GM18870 (cell line): ENCODE data around the gene TBC1D16.

ENCODE experiments used
- ATAC-seq: cut with Tn5 transposase; IDR thresholded peaks from one replicate; pipeline ENCODE4 v1.9.1; 2021; ENCODE audit warnings: moderate library complexity; ENCODE audit not compliant: unreplicated experiment

Gene TBC1D16, protein sequence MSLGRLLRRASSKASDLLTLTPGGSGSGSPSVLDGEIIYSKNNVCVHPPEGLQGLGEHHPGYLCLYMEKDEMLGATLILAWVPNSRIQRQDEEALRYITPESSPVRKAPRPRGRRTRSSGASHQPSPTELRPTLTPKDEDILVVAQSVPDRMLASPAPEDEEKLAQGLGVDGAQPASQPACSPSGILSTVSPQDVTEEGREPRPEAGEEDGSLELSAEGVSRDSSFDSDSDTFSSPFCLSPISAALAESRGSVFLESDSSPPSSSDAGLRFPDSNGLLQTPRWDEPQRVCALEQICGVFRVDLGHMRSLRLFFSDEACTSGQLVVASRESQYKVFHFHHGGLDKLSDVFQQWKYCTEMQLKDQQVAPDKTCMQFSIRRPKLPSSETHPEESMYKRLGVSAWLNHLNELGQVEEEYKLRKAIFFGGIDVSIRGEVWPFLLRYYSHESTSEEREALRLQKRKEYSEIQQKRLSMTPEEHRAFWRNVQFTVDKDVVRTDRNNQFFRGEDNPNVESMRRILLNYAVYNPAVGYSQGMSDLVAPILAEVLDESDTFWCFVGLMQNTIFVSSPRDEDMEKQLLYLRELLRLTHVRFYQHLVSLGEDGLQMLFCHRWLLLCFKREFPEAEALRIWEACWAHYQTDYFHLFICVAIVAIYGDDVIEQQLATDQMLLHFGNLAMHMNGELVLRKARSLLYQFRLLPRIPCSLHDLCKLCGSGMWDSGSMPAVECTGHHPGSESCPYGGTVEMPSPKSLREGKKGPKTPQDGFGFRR

DNA sequence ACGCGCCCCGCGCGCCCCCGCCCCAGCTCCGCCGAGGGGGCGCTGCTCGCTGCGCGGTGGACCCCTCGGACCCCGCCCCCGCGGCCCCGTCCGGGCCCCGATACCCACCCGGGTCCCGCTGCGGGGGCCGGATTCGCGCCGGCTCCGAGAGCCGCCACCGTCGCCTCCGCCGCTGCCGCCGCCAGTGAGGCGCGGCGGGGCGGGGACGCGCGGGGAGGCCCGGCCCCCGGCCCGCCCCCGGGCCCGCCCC, at the start of gene TBC1D16:
Gene TBC1D16 (minus strand): TSS at position 186 of the 250 bp plus-strand sequence. CDS start 22,325 bp downstream, outside the sequence.
- ATAC-seq = no peak

DNA sequence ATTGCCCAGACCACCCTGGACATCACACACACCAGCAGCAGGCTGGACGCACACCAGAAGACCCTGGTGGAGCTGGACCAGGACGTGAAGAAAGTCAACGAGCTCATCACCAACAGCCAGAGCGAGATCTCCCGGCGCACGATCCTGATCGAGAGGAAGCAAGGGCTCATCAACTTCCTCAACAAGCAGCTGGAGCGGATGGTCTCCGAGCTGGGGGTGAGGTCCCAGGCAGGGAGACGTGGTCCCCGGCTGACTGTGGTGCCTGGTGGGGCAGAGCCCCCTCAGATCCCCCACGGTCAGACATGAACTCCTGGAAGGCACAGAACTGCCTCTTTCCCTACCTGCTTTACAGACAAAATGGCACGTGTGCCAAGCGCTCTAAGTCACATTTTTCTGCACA, 49.1 kb upstream of the TBC1D16 start:
- no peak for ATAC-seq

DNA sequence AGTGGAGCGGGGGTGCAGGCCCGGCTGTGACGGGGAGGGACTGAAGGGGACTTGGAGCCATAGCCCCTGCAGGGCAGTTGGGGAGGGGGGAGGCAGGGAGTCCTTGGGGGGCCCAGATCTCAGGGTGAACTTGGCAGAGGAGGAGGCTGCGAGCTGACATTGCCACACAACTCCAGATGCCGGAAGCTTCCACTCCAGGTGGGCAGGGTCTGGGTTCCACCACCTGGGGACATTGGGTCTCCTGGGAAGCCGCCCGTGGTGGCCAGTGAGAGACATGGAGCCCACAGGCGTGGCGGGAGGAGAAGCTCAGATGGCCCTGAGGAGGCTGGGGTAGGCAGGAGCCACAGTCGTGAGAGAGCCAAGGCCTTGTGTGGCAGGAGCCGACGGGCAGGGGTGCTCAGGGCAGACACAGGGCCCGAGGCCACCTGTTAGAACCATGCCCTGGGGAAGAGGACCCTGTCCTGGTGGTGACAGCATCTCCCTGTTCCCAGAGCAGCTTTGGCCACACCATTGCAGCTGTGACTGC, 47.5 kb upstream of the TBC1D16 start:
- no peak for ATAC-seq

DNA sequence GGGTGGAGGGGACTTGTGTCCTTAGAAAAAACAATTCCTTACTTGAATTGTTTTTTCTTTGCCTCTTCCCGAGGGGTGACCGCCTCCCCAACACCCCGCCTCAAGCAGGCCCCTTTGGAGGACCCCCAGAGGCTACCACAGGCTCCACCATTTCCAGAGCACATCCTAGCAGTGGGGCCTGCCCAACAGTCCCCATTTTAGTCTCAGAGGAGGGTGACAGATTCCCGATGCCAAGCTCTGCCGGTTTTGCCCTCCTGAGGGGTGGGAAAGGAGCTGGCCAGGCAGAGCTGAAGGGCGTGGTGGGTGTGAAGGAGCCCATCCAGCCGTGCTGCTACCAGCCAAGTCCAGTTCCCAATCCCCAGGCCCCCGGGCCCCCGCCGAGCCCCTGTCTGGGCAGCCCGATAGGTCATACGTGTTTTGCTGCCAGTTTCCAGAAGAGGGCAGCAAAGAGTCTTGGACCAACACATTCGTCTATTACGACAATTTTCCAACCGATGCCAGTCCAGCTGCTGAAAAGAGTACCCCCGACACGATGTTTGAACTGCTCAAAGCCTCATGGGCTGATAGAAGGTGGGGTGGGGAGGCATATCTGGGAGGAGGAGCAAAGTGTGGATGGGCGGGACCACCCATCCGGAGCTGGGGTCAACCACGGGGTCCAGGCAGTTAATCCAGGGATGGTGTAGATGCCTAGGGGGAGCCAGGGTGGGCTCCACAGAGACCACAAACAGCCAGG, 46.9 kb upstream of the TBC1D16 start:
- no peak for ATAC-seq

DNA sequence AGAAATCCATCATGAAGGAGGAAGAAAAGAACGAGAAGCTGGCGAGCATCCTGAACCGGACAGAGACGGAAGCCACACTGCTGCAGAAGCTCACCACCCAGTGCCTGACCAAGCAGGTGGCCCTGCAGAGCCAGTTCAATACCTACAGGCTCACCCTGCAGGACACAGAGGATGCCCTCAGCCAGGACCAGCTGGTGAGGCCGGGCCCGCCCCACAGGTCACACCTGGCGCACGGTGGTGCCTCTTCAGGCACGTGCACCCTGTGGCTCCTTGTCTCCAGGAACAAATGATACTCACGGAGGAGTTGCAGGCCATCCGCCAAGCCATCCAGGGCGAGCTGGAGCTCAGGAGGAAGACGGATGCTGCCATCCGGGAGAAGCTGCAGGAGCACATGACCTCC, 45.9 kb upstream of the TBC1D16 start:
- ATAC-seq = no peak

DNA sequence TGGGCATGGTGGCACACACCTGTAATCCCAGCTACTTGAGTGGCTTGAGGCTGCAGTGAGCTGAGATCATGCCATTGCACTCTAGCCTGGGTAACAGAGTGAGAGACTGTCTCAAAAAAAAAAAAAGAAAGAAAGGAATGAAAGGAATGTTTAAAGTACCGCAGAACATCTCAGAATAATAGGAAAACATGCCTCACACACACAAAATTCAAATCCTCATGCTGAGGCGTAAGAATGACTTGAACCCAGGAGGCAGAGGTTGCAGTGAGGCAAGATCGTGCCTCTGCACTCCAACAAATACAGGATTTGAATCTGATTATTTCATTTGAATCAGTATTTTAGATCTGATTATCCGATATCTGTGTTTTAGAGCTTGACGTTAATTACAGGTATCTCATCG, 44.4 kb upstream of the TBC1D16 start:
- ATAC-seq = no peak

DNA sequence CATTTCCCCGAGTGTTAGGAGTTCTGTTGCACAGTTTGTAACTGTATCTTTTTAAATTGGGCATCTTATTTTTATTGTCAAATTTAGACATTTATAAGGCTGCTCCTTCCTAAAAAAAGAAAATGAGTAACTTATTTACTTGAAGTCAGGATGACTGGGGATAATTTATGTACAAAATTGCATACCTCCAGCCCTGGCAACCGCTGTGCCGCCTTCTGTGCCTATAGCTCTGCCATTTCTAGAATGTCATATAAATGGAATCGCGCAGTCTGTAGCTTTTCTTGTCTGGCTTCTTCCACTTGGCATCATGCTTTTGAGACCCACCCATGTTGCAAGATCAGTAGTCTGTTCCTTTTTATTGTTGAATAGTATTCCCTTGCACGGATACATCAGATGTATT, 36.7 kb upstream of the TBC1D16 start:
- no peak for ATAC-seq

DNA sequence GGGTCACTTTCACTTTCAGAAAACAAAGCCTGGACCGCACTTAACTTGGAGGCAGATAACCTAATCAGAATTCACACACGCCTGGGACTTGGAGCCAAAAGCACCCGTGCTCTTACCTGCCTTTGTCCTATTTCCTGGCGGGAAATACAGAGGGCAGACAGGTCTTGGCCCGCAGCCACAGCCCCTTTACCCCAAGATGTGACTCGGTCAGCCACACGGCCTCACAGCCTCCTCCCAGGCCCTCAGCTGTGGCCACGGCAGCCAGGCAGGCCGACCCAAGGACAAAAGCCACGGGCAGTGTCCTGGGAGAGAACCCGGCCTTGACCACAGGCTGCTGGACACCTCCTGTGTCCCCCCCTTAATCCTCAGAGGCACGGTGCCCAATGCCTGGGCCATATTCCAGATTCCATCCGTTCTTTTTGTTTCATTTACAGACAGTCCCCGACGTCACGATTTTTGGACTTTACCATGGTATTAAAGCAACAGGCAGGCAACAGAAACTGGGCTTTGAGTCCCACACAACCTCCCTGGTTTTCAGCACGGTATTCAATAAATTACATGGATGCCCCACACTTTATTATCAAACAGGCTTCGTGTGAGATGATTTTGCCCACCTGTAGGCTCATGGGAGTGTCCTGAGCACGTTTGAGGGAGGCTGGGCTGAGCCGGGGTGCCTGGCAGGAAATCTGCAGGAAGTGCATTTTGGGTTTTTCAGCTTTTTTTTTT, 35.6 kb upstream of the TBC1D16 start:
- no peak for ATAC-seq

DNA sequence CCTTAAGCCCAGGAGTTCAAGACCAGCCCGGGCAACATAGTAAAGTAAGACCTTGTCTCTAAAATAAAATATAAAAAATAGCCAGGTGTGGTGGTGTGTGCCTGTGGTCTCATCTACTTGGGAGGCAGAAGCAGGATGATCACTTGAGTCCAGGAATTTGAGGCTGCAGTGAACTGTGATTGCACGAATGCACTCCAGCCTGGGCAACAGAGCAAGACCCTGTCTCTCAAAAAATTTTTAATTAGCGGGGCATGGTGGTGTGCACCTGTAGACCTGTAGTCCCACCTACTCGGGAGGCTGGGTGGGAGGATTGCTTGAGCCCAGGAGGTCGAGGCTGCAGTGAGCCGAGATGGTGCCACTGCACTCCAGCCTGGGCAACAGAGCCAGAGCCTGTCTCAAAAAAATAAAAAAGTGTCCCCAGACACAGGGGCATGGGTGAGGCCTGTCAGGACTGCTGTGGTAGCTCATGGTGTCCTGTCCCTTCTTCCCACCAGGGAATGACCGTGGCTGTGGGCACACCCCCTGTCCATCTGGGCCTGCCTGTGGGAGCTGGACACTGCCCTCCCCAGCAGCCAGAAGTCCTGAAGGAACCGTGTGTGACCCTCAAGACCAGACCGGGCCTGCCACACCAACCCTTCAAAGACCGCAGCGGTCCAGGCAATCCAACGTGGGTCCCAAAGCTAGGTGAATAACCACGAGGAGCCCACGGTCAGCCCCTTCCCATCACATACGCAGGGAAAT, 34.9 kb upstream of the TBC1D16 start:
- ATAC-seq = no peak

DNA sequence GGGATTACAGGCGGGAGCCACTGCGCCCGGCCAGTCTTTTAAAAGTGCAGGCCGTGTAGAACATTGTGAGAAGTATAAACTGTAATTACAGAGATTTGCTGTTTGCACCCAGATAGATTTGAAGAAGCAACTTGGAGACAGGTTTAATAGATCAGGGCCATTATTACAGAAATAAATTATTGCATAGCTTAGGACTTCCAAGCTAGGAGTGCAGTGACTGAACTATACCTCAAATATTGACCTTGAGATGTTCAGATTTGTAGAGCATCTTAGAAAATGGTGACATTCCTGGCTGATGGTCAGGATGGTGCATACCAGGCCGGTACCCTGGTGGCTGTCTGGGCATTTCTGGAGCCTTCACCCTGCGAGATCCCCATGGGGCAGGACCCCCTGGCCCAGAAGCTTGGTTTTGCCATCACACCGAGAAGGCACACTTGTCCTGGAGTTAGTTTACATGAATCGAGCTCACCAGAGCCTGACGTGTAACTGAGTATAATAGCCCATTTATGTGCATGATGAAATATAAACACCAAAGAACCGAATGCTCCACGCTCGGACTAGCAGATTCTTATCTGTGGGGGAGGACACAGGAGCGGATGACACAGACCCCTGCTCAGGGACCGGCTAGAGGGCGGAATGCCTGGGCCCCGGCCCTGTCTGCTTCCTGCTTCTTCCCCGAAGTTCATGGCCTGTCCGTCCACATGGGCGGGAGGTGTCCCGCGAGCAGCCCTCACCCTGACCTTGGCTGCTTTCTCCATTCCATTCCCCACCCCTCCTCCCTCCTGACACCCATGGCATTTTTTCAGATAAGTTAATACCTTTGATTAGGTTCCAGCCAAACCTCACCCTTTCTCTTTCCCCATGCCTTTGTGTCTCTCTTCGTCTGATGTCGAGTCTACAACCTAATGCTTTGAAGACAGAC, 32.9 kb upstream of the TBC1D16 start:
- no peak for ATAC-seq

DNA sequence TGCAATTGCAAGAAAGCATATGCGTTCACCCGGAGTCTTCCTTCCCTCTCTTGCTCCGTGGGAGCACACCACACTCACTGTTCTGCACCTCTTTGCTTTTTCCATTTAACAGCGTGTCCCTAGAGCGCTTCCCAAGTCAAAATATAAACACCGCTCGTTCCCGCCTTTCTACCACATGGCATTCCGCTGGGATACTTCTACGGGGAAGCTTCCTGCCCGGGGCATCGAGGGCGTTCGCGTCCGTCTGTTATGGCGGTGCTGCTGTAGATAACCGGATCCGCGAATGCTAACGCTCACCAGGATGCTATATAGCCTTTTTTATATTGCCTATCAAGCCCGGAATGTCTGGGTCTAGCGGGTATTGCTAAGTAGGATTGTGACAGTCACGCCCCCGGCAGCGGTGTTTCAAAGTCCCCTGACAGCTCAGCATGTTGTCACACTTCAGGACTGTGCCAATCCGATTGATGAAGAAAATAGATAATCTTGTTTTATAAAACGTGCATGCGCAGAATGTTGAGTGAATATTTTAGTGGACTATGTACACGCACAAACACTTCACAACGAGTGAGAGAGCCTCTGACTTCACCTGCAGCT, 31.8 kb upstream of the TBC1D16 start:
- no peak for ATAC-seq

DNA sequence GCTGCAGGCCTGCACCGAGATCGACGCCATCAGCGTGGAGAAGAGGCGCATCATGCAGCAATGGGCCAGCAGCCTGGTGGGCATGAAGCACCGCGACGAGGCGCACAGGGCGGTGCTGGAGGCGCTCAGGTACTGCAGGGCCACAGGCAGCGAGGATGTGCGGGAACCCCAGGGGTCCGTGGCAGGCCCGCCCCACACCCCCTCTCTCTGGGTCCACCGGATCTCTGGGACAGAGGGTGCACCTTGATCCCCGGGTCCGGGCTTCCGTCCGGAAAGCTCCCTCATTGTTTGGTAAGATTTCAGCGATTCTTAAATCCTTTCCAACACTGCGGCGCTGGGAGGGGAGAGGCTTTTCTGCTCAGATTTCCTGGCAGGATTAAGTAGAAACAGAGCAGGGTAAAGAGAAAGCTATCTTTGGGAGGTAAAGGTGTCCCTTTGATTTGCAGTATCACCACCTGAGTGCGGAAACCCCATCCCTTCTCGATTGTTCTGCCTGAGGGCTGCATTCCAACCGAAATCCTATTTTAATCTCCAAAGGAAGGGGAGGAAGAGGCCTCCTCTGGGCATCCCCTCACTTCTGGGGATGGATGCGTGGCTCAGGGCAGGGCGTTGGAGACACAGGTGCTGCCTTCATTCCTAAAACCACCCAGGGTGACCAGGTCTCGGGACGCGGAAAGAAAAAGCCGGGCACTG, 30.0 kb upstream of the TBC1D16 start:
- ATAC-seq = no peak

DNA sequence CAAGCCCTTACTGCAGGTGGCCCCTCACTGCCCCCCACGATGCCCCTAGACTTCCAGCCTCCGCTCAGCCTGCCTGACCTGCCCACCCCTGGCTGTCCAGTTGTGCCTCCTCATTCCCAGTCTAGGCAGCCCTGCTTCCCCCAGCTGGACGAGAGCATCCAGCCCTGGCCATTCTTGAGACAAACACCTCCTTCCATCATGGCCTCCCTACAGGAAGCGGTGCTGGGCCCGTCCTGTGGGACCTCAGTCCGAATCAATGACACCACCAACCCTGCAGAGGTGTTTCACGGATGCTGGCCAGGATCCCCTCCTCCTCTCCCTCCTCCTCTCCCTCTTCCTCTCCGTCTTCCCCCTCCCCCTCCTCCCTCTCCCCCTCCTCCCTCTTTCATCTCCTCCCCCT, 29.0 kb upstream of the TBC1D16 start:
- ATAC-seq = no peak

DNA sequence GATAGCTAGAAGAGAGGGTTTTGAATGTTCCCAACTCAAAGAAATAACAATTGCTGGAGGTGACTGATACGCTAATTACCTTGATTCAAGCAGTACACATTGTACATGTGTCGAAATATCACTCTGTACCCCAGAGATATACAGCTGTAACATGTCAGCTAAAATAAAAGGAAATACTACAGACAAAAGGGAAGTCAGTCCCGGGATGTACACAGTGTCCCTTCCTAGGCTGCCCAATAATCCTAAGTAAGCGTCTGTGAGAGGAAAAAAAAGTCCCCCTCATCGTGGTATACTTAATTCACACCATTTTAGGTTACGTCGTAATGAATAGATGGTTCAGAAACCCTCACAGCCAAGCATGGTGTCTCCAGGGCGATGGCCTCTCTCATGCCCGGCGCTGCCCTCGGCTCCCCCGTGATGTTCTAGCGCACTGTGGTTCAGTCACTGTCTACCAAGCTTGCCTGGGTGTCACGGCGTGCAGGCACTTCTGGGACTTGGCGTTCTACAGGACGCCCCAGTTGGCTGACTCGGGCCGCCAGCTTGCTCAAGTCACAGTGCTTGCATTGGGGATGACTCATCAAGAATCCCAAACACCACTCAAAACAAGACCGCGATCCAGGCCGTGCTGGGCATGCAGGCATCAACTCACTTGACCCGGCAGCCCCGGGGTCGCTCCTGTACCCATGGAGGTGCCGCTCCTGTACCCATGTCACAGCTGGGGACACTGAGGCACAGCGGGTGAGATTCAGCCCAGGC, 28.3 kb upstream of the TBC1D16 start:
- no peak for ATAC-seq

DNA sequence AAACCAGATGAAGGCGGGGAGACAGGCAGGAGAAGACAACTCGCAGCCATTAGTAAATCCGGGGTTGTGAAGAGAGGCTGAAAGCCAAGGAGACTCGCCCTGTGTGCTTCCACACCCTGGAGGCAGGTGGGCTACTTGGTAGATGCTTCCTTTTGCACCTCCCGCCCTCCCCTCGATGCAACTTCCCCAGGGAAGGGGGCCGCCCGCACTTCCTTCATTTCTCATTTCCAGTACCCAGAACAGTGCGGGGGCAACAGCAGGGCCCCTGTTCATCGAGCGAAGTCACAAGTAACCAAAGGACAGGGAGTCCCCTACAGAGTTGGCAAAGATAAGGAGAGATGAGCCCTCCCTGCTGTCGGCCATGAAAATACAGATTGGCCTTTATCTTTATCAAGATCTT, 25.7 kb upstream of the TBC1D16 start:
- ATAC-seq = no peak

DNA sequence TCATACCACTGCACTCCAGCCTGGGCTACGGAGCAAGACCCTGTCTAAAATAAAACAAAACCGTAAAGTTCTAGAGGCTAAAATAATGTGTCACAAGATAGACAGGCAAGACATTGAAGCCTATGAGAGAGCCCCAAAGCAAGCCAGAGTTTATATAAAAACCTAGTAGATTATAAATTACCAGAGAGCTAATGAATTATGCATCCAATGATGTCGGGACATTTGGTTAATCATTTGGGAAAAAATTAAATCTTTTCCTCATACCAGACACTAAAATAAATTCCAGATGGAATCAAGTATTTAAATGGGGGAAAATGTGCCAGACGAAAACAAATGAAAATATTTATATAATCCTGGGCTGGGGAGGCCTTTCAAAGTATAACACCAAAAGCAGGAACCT, 25.0 kb upstream of the TBC1D16 start:
- ATAC-seq = no peak

DNA sequence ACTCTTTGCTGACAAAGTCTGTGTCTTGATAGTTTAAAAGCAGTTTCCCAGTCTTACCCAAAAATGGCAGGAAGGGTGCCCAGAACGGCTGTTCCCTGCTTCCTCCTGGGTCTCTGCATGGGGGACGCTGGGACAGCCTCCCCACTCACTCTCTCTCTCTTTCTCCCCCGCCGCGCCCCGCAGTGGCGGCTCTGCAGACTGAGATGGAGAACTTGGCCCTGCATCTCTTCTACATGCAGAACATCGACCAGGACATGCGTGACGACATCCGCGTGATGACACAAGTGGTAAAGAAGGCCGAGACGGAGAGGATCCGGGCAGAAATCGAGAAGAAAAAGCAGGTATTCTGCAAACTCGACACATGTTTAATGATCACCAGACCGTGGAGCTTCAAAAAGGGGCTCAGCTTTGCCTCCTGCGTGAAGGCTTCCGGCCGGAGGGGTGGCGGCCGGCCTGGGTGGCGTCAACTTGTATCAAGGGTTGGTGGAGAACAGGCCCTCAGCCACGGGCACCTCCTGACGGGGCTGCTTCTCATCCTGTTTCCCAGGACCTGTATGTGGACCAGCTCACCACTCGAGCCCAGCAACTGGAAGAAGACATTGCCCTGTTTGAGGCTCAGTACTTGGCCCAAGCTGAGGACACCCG, 22.8 kb upstream of the TBC1D16 start:
- ATAC-seq = no peak
